Lung (tissue), 12 donors: ENCODE data around the gene JMJD1C. TPM values are rescaled to one million over a fixed set of nuclear protein-coding genes. Genes with fewer than 3 reads are reported as not detected.

Experiments
- ATAC-seq: fragments of 200-7000 bp; cut with Tn5 transposase; one replicate; pipeline ENCODE4 v1.9.1; 2020; ENCODE audit warnings: moderate number of reproducible peaks; ENCODE audit not compliant: insufficient read depth, low FRiP score
- DNase-seq, 3 donors: peaks; one replicate each; pipeline ENCODE4 v3.0.0-alpha.2; 2013 to 2017
- H3K27ac ChIP-seq, 2 donors: one replicate each; pipeline ENCODE4 v1.5.1; 2013; ENCODE audit warnings: mild to moderate bottlenecking in 2 of 2, moderate library complexity in 2 of 2, control low read depth in 1 of 2, inconsistent platforms in 1 of 2, low read depth in 1 of 2, low read length in 1 of 2
- H3K27me3 ChIP-seq, 3 donors: one replicate each; pipeline ENCODE4 v1.5.1; 2013; ENCODE audit warnings: low read length in 2 of 3; ENCODE audit not compliant: control insufficient read depth in 3 of 3, insufficient read depth in 3 of 3
- H3K36me3 ChIP-seq, 4 donors: one replicate each; pipeline ENCODE4 v1.5.1; 2013; ENCODE audit warnings: low read length in 4 of 4, mild to moderate bottlenecking in 1 of 4, moderate library complexity in 1 of 4; ENCODE audit not compliant: control insufficient read depth in 4 of 4, insufficient read depth in 4 of 4
- H3K4me1 ChIP-seq, 5 donors: one replicate each; pipeline ENCODE4 v1.5.1; 2013; ENCODE audit warnings: low read length in 5 of 5, mild to moderate bottlenecking in 2 of 5, moderate library complexity in 1 of 5; ENCODE audit not compliant: control insufficient read depth in 5 of 5, insufficient read depth in 5 of 5
- H3K4me3 ChIP-seq: one replicate; pipeline ENCODE4 v1.5.1; 2013; ENCODE audit warnings: mild to moderate bottlenecking, control low read depth, moderate library complexity
- H3K9ac ChIP-seq, 2 donors: one replicate each; pipeline ENCODE4 v1.5.1; 2013; ENCODE audit warnings: low read length in 2 of 2, control low read depth in 1 of 2; ENCODE audit not compliant: insufficient read depth in 1 of 2
- H3K9me3 ChIP-seq, 4 donors: one replicate each; pipeline ENCODE4 v1.5.1; 2013; ENCODE audit warnings: low read length in 3 of 4, mild to moderate bottlenecking in 1 of 4, moderate library complexity in 1 of 4; ENCODE audit not compliant: control insufficient read depth in 4 of 4, insufficient read depth in 3 of 4
- WGBS, 2 donors: extraction: QIAGEN DNeasy Blood & Tissue Kit; methylation state at CpG; one replicate each; pipeline ENCODE4 v1.1.7; 2013; 5-methylcytosine and 5-hydroxymethylcytosine counted together
- polyA plus RNA-seq, 2 donors: library from polyadenylated mRNA; stranded (reverse); fragments of 200-250 nt; gene quantifications; one replicate each; pipeline ENCODE4 v1.2.1, GENCODE V29; 2013
- total RNA-seq, 2 donors: library from RNA; depleted of rRNA in 1 of 2; stranded (reverse); fragments of >200 nt in 1 of 2; gene quantifications; one replicate each; pipeline ENCODE4 v1.2.1, GENCODE V29; 2014 to 2021
- TF ChIP-seq, protein P1 (sequence below): IDR thresholded peaks from 2 replicates; pipeline ENCODE4 v1.5.1; 2012; ENCODE audit warnings: mild to moderate bottlenecking; ENCODE audit errors: control extremely low read depth, extremely low read depth
- donor health status: control.
- donor health status: control.
- donor health status: Bipolar disorder and iron deficiency.
- donor health status: healthy.
- donor health status: DM: yes; HTN: yes; CAD: no.

JMJD1C gene
- total and polyA plus RNA-seq, 4 donors = 30.5 to 233 (median 71.2) TPM

DNA sequence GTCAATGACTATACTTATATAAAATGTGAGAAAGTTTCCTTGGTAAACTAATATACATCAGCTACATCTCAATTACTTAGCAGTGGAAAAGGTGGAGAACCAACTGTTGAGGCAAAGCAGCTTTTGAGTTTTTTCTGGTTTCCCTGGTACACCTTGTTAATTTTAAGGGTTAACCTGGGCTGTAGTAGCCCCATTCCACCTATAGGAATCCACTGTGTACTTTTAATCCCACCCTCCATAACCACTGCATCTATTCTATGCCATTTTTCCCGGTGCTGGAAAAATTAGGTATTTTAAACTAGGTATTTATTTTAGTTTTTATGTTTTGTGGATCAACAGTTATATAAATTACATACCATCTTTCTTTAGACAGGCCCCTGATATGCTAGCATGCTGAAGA lies 290.2 kb downstream of the JMJD1C start:
- WGBS, 2 donors = 91 to 100% methylated on average over 1 of the region's 1 CpG
- Histone ChIP-seq H3K4me3 (no peak overlapping the region), H3K27ac (no peak overlapping the region), H3K9me3 (no peaks in the 10 kb centered on the region), H3K27me3 (no peaks in the 10 kb centered on the region), H3K9ac (no peak overlapping the region), H3K4me1 (peaks cover 0 to 11% (median 2%) of the 10 kb centered on the region in 5 donors), H3K36me3 (peaks cover 13 to 18% (median 15%) of the 10 kb centered on the region in 4 donors)
- TF ChIP-seq, protein P1, sequence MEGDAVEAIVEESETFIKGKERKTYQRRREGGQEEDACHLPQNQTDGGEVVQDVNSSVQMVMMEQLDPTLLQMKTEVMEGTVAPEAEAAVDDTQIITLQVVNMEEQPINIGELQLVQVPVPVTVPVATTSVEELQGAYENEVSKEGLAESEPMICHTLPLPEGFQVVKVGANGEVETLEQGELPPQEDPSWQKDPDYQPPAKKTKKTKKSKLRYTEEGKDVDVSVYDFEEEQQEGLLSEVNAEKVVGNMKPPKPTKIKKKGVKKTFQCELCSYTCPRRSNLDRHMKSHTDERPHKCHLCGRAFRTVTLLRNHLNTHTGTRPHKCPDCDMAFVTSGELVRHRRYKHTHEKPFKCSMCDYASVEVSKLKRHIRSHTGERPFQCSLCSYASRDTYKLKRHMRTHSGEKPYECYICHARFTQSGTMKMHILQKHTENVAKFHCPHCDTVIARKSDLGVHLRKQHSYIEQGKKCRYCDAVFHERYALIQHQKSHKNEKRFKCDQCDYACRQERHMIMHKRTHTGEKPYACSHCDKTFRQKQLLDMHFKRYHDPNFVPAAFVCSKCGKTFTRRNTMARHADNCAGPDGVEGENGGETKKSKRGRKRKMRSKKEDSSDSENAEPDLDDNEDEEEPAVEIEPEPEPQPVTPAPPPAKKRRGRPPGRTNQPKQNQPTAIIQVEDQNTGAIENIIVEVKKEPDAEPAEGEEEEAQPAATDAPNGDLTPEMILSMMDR = no peak
- DNase-seq (no peak), ATAC-seq (no peak)

DNA sequence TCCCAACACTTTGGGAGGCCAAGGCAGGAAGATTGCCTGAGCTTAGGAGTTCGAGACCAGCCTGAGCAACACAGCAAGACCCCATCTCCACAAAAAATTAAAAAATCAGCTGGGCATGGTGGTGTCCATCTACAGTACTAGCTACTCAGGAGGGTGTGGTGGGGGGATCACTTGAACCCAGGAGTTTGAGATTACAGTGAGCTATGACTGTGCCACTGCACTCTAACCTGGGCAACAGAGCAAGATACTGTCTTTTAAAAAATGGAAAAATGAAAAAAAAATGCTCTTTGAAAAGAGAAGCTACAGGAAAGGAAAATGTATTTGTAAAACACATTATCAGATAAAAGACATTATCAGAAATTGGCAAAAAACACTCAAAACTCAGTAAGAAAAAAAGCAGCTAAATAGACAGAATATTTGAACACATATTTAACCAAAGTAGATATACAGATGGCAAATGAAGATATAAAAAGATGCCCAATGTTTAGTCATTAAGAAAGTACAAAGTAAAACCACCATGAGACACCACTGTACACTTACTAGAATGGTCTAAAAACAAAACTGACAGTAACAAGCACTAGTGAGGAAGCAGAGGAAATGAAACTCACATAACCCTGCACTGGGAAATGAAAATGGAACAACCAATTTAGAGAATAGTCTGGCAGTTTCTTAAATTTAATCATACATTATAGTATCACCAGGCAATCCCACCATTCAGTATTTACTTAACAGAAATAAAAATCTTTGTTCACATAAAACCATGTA lies 292.1 kb downstream of the JMJD1C start:
- H3K36me3 ChIP-seq = peaks cover 12 to 24% (median 22%) of the 10 kb centered on the region in 4 donors
- WGBS, 2 donors = 96 to 100% methylated on average over 1 of the region's 1 CpG
- no peak for DNase-seq
- no peaks in the 10 kb centered on the region for H3K27me3 ChIP-seq
- TF ChIP-seq, protein P1 = no peak
- H3K27ac ChIP-seq = no peak overlapping the region
- no peak for ATAC-seq
- peaks cover 0 to 11% (median 5%) of the 10 kb centered on the region in 5 donors for H3K4me1 ChIP-seq
- H3K9ac ChIP-seq = no peak overlapping the region
- no peak overlapping the region for H3K4me3 ChIP-seq
- no peaks in the 10 kb centered on the region for H3K9me3 ChIP-seq

DNA sequence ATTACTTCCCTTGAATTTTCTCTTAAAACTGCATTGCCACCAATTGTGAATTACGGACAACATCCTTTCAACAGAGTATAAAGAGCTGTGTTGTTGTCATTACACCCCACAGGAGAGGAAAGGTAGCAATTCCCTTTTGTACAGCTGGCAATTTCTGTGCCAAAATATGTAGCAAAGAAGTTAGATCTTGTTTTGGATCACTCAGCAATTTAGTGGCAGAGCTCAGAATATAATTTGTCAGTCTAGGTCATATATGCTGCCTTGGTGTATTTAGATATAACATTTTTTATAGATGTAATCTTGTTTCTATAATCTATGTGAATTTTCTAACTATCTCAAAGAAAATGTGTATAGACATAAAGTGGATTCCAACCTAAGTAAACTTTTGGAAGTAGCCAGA lies 293.9 kb downstream of the JMJD1C start:
- TF ChIP-seq, protein P1 = no peak
- Histone ChIP-seq H3K36me3 (peaks cover 9 to 23% (median 22%) of the 10 kb centered on the region in 4 donors), H3K4me3 (no peak overlapping the region), H3K9me3 (no peaks in the 10 kb centered on the region), H3K9ac (no peak overlapping the region), H3K27me3 (no peaks in the 10 kb centered on the region), H3K27ac (no peak overlapping the region), H3K4me1 (peaks cover 0 to 11% (median 5%) of the 10 kb centered on the region in 5 donors)
- ATAC-seq (no peak), DNase-seq (no peak)
- WGBS, 2 donors = 92 to 98% methylated on average over 1 of the region's 1 CpG
